ENCODE measurements around the gene LAMC1.

LAMC1 gene

DNA sequence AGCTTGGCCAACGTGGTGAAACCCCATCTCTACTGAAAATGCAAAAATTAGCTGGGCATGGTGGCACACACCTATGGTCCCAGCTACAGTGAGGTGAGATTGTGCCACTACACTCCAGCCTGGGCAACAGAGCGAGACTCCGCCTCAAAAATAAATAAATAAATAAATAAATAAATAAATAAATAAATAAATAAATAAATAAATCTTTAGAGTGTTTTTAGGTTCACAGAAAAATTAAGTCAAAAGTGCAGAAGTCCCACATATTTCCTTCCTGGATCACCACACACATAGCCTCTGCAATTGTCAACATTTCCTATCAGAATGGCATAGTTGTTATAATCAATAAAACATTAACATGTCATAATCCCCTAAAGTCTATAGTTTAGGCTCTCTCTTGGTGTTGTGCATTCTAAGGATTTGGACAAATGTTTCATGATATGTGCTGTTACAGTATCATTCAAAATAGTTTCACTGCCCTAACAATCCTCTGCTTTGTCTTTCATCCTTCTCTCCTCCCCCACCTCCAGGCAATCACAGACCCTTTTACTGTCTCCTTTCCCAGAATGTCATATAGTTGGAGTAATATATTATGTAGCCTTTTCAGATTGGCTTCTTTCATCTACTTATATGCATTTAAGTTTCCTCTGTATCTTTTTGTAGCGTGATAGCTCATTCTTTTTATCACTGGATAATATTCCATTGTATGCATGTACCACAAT is 58.3 kb downstream of the LAMC1 start:
- no peak for DNase-seq

DNA sequence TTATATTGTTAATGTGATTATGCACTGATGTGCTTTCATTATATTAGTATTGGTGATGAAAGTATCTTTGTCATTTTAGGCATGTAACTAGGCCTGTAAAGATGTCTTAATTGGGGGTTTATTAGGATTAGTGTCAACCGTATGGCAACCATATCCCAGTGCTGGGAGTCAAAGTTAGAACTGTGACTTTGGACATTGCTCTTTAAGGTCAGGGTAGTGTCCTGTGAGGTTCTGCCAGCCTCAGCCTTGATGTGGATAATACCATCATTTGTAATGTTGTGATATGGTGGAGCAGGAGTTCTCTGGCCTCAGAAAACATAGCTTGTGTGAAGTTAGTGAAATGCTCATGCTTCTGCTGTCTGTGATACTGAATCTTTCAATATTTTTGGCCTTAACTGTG is 59.4 kb downstream of the LAMC1 start:
- DNase-seq = no peak

DNA sequence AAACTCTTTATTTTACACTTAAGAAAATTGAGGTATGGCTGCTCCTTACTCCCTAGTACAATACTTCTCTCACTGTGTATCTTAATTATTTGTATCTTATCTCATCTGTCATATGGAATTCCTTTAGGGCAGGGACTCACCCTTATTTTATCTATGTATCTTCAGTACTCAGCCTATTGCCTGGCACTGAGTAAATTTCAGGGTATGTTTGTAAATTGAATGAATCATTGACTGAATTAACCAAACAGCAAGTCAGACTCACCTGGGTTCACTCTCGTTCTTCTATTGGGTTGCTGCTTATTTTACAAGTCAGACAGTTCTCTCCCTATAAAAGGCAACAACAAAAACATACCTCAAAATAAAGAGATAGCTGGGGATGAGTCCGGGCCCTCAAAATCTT is 63.8 kb downstream of the LAMC1 start:
- no peak for DNase-seq

DNA sequence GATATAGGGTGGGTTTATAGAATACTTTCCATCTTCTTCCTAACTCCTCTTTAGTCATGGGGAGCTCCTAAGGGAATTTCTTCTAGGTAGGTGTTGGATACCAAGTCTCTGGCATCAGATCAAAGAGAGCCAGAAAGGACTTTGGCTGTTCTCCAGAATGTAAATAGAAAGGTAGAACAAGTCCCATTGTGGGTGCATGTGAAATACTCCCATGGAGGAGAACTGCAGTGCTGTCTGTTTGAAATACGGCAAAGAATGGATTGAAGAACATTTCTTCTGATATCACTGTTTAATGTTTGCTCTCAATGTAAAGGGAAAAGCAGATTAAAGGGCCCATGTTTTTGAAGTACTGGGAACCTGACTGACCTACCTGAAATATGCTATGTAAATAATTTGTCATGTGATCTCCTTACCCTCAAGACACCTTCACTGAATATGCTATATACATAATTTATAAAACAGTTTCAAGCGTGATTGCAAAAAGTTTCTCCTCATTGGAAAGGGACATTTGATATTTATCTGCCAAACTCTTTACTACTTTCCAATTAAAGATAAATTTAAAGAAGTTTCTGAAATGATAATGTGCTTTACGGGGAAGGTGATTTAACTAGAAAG is 65.9 kb downstream of the LAMC1 start:
- no peak for DNase-seq

DNA sequence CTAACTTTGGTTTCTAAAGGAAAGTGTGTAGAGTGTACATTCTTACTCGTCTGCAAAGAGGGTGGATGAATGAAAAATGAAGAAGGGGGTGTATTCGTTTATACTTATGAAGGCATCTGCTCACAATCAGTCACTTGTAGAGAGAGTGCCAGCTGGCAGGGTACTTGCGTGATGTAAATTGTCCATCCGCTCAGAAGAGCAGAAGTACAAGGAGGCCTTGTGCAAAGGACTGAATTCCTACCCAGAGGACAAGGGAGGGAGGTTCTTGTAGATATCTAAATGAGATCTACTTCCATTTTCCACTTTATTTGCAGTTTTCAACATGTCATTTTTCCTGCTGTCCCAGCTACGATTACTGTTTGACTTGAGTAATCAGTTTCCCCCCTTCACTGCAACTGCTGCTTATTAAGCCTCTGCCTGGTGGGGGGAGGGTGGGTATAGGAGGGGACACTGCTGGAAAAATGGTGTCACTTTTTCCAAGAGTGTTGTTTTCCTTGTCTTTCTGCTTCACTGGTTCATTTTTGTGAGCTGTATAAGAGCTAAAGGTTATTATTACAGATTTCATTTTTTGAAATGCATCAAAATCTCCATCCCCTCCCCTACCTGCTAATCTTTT is 67.3 kb downstream of the LAMC1 start:
- no peak for DNase-seq

DNA sequence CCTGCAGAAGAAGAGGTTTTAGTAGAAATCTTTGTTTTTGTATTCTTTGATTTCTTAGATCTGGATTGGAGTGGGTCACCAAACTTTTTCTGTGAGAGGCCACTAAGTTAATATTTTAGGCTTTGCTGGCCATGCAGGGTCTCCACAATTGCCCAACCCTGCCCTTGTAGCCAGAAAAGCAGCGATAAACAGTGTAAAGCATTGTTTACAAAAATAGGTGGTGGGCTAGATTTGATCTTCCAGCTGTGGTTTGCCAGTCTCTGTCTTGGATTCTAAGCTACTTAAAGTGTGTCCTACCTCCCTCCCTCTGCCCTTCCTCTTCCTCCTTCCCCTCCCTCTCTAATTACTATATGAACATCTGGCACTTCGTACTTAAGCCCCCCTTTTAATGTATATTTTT is 68.0 kb downstream of the LAMC1 start:
- no peak for DNase-seq

DNA sequence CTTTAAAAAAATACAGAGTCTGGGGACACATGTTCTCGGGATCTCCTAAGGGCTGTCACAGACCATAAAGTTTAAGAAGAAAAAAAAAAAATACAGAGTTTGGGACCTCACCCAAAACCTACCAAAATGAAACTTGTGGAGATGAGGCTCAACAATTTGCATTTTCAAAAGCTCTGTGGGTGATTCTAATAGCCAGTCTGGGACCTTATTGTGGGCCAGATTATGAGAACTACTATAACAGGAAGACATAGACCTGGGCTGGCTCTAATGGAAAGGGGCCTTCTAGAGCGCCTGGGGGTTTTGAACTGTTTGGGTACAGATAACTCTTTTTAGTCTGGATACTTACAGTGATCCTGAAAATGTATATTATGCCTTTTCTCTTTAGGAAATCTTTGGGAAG is 69.1 kb downstream of the LAMC1 start:
- no peak for DNase-seq

DNA sequence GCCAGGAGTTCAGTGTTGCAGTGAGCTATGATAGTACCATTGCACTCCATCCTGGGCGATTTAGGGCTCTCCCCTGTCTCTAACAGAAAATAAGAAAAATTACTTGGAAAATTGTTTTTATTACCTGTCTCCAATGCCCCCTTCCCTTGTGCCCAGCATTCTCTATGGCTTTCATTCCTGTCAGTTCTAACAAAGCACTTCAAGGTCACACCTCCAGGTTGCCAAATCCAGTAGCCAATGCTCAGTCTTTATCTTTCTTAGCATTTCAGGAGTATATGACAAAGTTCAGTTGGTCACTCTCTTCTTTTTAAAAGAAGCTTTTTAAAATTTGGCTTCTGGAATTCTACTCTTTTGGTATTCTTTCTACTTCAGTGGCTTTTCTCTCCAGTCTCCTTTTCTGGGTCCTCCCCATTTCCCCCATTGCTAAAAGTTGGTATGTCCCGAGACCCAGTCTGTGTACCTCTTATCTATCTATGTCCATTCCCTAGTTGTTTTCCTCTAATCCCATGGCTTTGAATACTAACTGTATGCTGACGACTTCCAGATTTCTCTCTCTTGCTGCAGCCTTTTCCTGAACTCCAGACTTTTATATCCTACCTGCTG is 69.9 kb downstream of the LAMC1 start:
- DNase-seq = no peak

DNA sequence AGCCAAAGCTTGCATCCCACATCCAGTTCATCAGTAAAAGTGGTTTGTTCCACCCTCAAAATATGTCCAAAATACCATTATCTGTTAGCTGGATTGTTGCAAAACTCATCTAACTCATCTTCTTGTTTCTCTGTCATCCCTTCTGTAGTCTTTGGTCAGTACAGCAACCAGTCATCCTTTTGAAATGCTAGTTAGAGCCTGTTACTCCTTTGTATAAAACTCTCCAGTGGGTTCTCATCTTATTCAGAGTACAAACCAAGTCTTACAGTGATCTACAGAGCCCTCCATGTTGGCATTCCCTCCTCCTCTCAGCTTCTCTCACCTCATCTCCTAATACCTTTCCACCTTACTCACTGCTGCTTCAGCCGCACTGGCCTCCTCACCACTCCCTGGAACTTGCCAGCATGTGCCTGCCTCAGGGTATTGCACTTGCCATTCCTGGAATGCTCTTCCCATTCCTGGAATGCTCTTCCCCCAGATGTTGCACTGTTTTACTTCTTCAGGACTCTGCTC is 70.6 kb downstream of the LAMC1 start:
- no peak for DNase-seq

DNA sequence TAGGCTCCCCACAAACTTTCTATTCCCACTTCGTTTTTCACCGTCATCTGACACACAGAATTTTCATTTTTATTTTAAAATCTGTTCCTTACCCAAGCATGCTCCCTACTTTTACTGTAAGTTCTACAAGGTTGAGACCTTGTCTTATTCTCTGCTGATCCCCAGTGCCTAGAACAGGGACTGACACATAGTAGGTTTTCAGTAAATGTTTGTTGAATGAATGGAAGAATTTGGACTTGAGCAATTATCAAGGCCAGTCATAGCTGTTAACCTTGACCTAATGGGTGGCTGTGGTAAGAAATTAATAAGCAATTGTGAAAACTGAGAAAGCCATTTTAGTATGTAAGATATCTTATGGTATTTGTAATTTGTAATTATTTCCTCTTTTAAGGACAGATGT is 71.1 kb downstream of the LAMC1 start:
- no peak for DNase-seq

DNA sequence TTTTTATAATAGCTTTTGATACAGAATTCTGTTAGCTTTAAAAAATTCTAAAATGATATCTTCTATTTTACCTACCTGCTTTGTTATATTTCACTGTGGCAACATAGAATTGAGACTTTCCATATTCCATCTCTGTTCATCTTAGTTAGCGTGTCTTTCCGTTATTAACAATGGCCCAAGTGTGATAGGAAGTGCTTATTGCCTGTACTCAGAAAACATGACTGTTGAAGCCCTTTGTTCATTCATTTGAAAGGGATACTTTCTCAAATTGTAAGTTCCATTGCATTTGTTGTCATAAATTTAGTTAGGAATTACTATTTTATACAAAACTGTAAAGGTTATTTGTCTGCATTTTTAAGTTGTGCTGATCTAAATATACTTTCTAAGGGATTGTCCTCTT is 73.1 kb downstream of the LAMC1 start:
- no peak for DNase-seq

DNA sequence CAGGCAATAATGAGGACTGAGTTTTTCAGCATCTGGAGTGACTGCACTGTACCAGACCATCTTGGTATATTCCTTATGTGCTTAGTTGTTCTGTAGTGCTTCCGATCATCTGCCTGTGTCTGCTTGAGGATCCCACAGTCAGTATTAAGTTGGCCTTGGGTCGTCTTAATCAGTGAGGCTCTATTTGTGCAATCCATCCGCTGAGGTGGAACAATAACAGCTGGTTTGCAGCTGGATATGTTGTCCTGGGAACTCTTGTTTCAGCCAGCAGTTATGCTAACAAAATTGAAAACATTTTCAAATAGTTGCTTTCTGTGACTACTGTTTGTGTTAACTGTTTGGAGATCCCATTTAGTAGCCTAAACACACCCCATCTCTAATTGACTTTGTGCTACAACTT is 73.7 kb downstream of the LAMC1 start:
- DNase-seq = no peak

DNA sequence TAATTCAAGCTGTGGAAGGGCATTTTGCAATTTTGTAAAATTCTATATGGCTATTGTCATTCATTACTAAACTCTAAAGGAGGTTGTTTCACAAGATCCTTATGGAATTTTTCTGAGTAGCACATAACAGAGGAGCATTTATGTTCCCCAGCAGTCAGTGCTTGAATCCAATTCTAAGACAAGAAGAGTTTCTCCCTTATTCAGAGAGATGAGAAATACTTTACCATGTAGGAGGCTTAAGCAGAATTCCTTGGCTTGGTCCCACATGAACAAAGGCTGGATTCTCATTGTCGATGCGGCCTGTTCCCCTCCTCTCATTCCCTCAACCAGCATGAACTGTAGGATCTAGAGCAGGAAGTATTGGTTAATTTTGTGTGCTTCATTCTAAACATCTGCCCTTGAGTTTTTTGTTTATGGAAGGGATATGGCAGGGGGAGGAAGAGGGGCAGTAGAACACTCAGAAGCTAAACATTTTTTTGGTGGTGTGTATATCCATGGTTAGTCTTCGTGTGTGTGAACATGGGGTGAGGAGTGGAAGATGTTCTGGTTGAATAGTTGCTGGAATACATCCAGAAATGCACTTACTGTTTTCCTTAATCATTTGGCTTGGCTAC is 74.3 kb downstream of the LAMC1 start:
- no peak for DNase-seq

DNA sequence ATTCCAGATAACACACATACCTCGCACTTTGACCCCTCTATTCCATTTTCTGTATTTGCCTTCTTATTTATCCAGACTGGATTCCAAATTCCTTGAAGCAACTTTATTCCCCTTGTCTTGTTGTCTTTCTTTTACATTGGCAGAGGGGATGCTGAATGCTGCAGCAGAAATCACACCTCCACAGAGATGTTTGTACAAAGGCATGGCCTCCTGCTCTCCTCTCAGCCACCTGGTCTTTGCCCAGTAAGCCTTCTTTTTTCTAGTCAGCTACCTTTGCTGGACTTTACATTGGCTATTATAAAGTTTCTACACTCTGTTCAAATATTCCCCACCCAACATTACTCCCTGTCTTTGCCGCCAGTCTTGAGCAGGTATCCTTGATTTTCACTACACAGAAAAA is 75.1 kb downstream of the LAMC1 start:
- DNase-seq = no peak

DNA sequence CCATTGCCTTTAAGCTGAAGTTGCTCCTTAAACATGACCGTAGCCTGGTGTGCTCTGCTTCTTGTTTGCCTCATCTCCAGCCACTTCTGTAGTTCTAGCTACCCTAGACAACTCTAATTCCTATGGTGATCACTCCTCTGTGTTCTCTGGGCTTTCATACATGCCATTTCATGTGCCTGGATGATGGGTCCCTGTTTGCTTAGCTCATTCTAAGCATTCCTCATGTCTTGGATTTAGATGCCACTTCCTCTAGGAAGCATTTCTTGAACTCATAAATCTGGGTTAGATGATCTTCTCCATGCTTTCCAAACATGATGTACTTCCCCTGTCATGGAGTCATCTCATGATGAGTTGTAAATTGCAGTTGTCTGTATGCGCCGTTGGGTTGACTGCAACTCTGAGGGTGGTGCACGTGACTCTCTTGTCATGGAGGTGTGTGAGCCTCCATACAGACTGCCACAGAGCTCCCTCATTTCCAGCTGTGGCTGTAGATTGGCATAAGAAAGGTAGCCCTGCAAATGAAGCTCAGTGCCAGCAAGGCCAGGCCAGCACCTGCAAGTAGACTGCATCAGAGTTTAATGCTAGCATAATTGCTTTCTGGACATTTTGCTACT is 77.2 kb downstream of the LAMC1 start:
- DNase-seq = no peak

DNA sequence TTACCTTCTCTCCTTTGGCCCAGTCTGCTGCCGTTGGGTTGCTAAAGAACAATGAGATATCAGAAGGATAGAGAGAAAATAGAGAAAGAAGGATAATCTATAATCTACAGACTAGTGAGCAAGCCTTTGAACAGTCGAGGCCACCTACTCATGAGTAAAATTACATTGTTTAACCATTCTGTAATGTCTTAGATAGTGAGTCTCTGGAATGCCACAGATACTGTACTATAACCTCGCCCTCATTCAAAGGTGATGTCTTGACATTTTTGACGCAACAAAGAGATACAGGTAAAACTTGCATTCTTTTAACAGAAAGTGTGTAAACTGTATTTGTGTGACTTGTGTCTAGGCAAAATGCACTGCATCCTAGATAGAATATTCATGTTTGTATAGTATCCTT is 77.9 kb downstream of the LAMC1 start:
- no peak for DNase-seq

DNA sequence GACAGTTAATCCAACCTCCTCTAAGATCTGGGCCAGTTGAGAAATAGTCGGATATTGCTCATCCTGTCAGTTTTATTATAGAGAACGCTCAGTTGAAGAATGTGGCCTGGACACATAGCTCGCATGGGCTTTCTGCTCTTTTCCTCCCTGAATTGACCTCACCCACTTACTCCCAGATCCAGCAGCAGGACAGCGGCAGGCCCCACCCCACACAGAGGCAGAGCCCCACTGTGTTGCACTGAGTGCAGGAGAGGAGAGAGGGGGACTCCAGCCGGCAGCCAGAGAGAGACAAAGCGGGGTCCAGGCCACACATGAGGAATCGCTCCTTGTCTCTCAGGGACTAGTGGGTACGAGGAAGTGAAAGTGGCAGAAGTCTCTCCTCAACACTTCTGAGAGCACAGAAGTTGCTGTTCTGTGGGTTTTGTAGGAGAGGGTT is 78.6 kb downstream of the LAMC1 start:
- no peak for DNase-seq

DNA sequence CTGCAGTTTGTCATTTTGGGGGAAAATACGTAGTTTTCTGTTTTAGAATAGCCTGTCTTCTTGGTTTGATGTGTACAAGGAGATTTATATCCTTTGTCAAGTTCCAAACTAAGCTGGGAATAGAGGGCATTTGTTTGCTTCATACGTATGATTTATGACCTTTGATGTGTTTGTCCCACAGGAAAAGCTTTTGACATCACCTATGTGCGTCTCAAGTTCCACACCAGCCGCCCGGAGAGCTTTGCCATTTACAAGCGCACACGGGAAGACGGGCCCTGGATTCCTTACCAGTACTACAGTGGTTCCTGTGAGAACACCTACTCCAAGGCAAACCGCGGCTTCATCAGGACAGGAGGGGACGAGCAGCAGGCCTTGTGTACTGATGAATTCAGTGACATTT is 79.9 kb downstream of the LAMC1 start:
- no peak for DNase-seq

DNA sequence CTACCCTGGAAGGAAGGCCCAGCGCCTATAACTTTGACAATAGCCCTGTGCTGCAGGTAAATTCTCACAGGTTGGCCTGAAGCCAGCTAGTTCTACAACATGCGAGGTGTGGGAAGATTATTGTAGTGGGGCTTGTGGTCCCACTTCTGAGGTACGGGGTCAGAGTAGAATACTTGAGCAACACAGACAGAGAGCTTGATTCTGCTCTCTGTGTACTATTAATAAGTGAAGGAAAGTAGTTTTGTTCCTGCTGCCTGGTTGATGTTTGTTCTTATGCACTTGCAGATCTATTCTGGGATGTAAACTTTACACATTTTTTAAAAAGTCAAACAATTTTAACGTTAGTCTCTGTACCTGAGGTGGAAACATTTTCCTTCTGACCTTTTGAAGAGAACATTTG is 80.4 kb downstream of the LAMC1 start:
- DNase-seq = no peak

DNA sequence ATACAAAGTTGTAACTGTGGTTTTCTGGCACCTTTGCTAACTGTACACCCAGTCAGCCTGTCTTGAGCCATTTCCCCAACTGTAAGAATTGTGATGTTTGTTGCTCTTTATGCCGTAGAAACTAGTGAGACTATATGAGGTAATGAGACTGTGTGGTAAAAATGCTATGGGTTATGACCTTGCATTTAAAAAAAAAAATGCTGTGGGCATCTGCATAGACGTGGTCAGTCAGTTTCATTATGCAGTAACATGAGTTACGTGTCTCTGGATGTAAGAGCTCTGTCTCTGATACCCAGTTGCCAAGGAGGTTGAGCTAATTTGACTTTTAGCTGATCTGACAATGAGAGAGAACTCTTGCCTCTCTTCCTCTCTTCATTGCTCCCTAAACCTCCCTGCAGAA is 82.2 kb downstream of the LAMC1 start:
- DNase-seq = no peak

DNA sequence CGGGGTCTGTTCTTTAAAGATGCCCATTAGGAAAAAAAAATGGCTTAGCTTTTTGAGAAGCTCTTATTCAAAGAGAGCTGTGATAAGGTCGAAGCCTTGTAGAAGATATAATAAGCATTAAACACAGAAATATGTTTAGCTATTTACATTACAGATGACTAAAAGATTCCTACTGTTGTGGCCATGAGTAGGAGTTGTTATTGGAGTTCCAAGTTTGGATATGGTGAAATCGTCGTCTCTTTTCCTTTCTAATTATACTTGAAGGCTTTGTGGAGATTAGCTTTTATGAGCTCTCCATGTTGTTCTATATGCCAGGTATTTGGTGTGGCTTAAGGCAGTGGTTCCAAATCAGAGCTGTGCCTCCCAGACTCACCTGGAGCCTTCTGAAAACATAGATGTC is 82.9 kb downstream of the LAMC1 start:
- DNase-seq = no peak

DNA sequence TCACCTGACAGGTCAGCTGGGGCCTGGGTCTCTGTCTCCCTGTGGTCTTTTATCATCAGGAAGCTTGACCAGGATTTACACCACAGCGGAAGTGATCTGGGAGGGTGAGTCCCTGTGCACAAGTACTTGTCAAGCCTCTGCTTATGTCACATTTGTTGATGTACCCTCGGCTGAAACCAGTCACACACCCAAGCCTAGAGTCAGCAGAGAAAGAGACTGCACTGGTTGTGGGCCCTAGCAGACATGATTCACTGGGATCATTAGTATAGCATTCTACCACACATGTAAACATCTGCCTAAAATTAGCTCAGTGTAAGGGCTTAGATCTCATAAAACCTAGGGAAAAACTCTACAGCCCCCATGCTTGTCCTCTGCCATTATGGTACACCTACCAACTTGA is 83.5 kb downstream of the LAMC1 start:
- DNase-seq = no peak

DNA sequence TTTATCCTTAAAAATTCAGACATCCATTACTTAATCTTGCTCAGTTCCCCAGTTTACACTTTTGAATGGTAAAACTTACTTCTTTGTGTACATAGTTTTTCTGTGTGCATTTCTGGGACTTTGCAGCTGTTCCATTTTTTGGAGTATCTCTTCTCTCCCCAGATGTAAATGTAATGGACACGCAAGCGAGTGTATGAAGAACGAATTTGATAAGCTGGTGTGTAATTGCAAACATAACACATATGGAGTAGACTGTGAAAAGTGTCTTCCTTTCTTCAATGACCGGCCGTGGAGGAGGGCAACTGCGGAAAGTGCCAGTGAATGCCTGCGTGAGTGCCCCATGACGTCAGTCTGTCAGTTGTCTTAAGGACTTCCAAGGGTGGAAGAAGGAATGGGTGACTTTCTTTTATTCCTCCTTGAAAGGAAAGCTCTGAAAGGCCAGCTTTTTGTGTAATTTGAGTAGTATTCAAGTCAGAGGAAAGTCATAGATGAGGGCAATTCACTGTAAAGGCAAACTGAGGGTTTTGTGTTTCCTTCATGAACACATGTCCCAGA is 87.2 kb downstream of the LAMC1 start:
- DNase-seq = no peak

Measured in activated CD4-positive, alpha-beta T cell treated with anti-CD3 and anti-CD28 coated beads for 4 hours (primary cell).